Midbrain (tissue), 1 donor: Measurements from ENCODE around the gene MRPS18A.

ENCODE experiments used
- DNase-seq: peaks from one replicate; lab custom pipeline; 2025; lab: John Stamatoyannopoulos, UW

MRPS18A gene

GRCh38 chr6:43687437-43688347 lies at the start of gene MRPS18A:
MRPS18A (minus strand) TSS chr6:43687791; CDS start chr6:43687779, 12 bp downstream.
- peak; percentile 79 for DNase-seq

- no peak for DNase-seq
Observed at GRCh38 chr6:43736844-43737243, 49.3 kb upstream of the MRPS18A start.

GRCh38 chr6:43736211-43736786 lies 48.7 kb upstream of the MRPS18A start:
- no peak for DNase-seq

GRCh38 chr6:43735642-43736199 lies 48.1 kb upstream of the MRPS18A start:
- DNase-seq: no peak

- DNase-seq: no peak
Observed at GRCh38 chr6:43734294-43734665, 46.7 kb upstream of the MRPS18A start.

GRCh38 chr6:43733471-43734293 lies 46.1 kb upstream of the MRPS18A start:
- no peak for DNase-seq

GRCh38 chr6:43730634-43731033 lies 43.0 kb upstream of the MRPS18A start:
- no peak for DNase-seq

- no peak for DNase-seq
Observed at GRCh38 chr6:43729537-43729936, 41.9 kb upstream of the MRPS18A start.

- DNase-seq: no peak
Observed at GRCh38 chr6:43728586-43728985, 41.0 kb upstream of the MRPS18A start.

- DNase-seq: no peak
Observed at GRCh38 chr6:43727634-43728033, 40.0 kb upstream of the MRPS18A start.

- no peak for DNase-seq
Observed at GRCh38 chr6:43725643-43726580, 38.3 kb upstream of the MRPS18A start.

GRCh38 chr6:43724914-43725642 lies 37.5 kb upstream of the MRPS18A start:
- DNase-seq: no peak

- no peak for DNase-seq
Observed at GRCh38 chr6:43724354-43724753, 36.8 kb upstream of the MRPS18A start.

- no peak for DNase-seq
Observed at GRCh38 chr6:43723737-43724295, 36.2 kb upstream of the MRPS18A start.

- DNase-seq: no peak
Observed at GRCh38 chr6:43722920-43723545, 35.4 kb upstream of the MRPS18A start.

- DNase-seq: no peak
Observed at GRCh38 chr6:43720999-43721398, 33.4 kb upstream of the MRPS18A start.

- DNase-seq: no peak
Observed at GRCh38 chr6:43719511-43719910, 31.9 kb upstream of the MRPS18A start.

- no peak for DNase-seq
Observed at GRCh38 chr6:43718387-43719105, 31.0 kb upstream of the MRPS18A start.

GRCh38 chr6:43717822-43718221 lies 30.2 kb upstream of the MRPS18A start:
- no peak for DNase-seq
